Testis (tissue), 3 donors: ENCODE results near the gene FAM78B. TPM values are rescaled to one million over a fixed set of nuclear protein-coding genes. Genes with fewer than 3 reads are reported as not detected.

Source experiments
- DNase-seq: peaks from one replicate; pipeline ENCODE4 v3.0.0-alpha.2; 2019
- H3K27ac ChIP-seq, 2 donors: fragments of 200-600 bp; sonication (generic); one replicate each; pipeline ENCODE4 v1.5.1; 2019
- H3K27me3 ChIP-seq: fragments of 200-600 bp; sonication (generic); one replicate; pipeline ENCODE4 v1.5.1; 2019
- H3K36me3 ChIP-seq: fragments of 200-600 bp; sonication (generic); one replicate; pipeline ENCODE4 v1.5.1; 2017; ENCODE audit warnings: low read depth; ENCODE audit errors: missing control alignments
- H3K4me1 ChIP-seq: fragments of 200-600 bp; sonication (generic); one replicate; pipeline ENCODE4 v1.5.1; 2019
- H3K4me3 ChIP-seq, 2 donors: fragments of 200-600 bp; sonication (generic); one replicate each; pipeline ENCODE4 v1.5.1; 2017 to 2019
- H3K9me3 ChIP-seq: fragments of 200-600 bp; sonication (generic); one replicate; pipeline ENCODE4 v1.5.1; 2017
- CTCF ChIP-seq, 3 experiments: fragments of 450-650 bp in 2 of 3; fragments of 200-600 bp in 1 of 3; sonication (generic) in 1 of 3; IDR thresholded peaks; one replicate each; pipeline ENCODE4 v1.5.1; 2016 to 2019; ENCODE audit warnings: antibody characterized with exemption in 3 of 3, mild to moderate bottlenecking in 2 of 3, moderate library complexity in 1 of 3
- POLR2A ChIP-seq: fragments of 450-650 bp; IDR thresholded peaks from one replicate; pipeline ENCODE4 v1.6.1; 2017; ENCODE audit warnings: antibody characterized with exemption, mild to moderate bottlenecking, moderate library complexity
- WGBS, 2 donors: methylation state at CpG; one replicate each; pipeline ENCODE4 v1.1.5; 2018; 5-methylcytosine and 5-hydroxymethylcytosine counted together
- intact Hi-C: fragments of 100-400 bp; cut with DNase I; formaldehyde crosslinking; loops from one replicate; pipeline ENCODE4 v1.15.1; 2023; ENCODE audit warnings: low total_unique reads
- polyA plus RNA-seq: library from polyadenylated mRNA; stranded (reverse); fragments of 350-450 nt; fragmentation: Illumina TruSeq; extraction: RNeasy Lipid Tissue Mini Kit (QIAGEN cat#74804); gene quantifications from one replicate; pipeline ENCODE4 v1.2.3, GENCODE V29; 2014; ENCODE audit warnings: low read depth, low replicate concordance; ENCODE audit not compliant: insufficient read depth
- total RNA-seq, 2 donors: library from RNA; depleted of rRNA; stranded (reverse); fragments of >200 nt; gene quantifications; one replicate each; pipeline ENCODE4 v1.2.3, GENCODE V29; 2016

Gene FAM78B
- total and polyA plus RNA-seq, 3 donors from 2014 or later: 5.0 to 19.8 (median 13.9) TPM

DNA sequence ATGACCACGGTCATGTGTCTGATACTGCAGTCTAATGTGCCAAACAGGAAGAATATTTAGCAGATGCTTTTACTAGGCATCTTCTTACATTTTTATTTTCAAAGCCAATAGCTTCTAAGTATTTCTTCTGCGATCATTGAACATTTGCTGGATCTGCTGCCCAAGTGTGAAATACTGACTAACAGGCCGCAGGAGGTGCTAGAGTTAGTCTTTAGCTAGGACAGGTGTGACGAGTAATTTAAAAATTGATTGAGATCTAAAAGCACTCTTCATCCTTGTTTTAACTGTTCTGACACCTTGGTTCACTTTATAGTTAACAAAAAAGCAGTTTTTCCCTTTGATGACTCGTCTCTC lies 748 bp upstream of the FAM78B start:
- Histone ChIP-seq H3K9me3 (no peaks in the 10 kb centered on the region), H3K4me3 (peak overlapping the region; percentile 72 to 74), H3K4me1 (peaks cover 30% of the 10 kb centered on the region), H3K27me3 (no peaks in the 10 kb centered on the region), H3K36me3 (no peaks in the 10 kb centered on the region), H3K27ac (peak overlapping the region in 1 of 2 donors; percentile 74)
- TF ChIP-seq POLR2A (no peak), CTCF (IDR thresholded peaks at IDR 0.05) (no peak)
- intact Hi-C loops: no loop called here
- 32 to 34% methylated on average over 5 of the region's 5 CpGs for WGBS, 2 donors
- no peak for DNase-seq

GRCh38 chr1:166166329-166166697 lies 488 bp downstream of the FAM78B start:
- Histone ChIP-seq H3K4me3 (peak overlapping the region; percentile 72 to 74), H3K36me3 (no peaks in the 10 kb centered on the region), H3K9me3 (no peaks in the 10 kb centered on the region), H3K4me1 (peaks cover 19% of the 10 kb centered on the region), H3K27me3 (no peaks in the 10 kb centered on the region), H3K27ac (peak overlapping the region in 1 of 2 donors; percentile 74)
- DNase-seq: no peak
- intact Hi-C loops: no loop called here
- WGBS, 2 donors: 1% methylated on average over 17 of the region's 50 CpGs; no CpG with 5 or more reads in 1 of the 2 donors
- no peak for TF ChIP-seq CTCF (IDR thresholded peaks at IDR 0.05)
- TF ChIP-seq POLR2A: no peak

DNA sequence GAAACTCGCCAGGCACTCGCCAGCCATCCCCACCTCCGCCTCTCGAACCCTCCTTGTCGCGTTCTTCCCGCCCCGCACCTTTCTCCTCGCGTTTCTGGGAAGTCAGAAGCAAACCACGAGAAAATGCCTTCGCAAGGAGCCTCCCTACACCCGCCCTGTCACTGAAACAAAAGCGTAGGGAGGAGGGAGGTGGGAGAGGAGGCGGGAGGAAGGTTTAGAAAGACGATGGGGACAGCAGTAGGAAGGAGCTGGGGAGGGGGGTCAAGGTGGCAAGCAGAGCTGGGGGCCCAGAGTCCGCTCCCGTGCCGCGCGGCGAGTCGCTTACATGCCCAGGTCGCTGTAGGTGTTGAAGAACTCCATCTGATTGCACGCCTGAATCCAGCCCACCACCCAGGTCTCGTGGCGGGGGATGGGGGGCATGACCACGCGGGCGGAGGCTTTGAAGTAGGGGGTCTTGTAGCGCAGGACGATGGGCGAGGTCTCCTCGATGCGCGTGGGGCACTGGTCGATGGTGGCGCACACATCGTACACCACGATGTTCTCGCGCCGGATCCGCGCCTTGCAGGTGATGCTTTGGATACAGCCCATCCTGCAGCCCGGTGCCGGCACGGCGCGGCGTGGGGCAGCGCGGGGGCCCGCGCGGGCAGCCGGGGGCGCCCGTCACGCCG lies 1.0 kb downstream of the FAM78B start:
- Histone ChIP-seq H3K27me3 (no peaks in the 10 kb centered on the region), H3K27ac (no peak overlapping the region), H3K4me1 (peaks cover 16% of the 10 kb centered on the region), H3K9me3 (no peaks in the 10 kb centered on the region), H3K36me3 (no peaks in the 10 kb centered on the region), H3K4me3 (peak overlapping the region; percentile 72 to 74)
- intact Hi-C loops: no loop called here
- no peak for TF ChIP-seq POLR2A
- no peak for TF ChIP-seq CTCF (IDR thresholded peaks at IDR 0.05)
- 0% methylated on average over 27 to 51 of the region's 61 CpGs for WGBS, 2 donors
- peak; percentile 58 for DNase-seq

DNA sequence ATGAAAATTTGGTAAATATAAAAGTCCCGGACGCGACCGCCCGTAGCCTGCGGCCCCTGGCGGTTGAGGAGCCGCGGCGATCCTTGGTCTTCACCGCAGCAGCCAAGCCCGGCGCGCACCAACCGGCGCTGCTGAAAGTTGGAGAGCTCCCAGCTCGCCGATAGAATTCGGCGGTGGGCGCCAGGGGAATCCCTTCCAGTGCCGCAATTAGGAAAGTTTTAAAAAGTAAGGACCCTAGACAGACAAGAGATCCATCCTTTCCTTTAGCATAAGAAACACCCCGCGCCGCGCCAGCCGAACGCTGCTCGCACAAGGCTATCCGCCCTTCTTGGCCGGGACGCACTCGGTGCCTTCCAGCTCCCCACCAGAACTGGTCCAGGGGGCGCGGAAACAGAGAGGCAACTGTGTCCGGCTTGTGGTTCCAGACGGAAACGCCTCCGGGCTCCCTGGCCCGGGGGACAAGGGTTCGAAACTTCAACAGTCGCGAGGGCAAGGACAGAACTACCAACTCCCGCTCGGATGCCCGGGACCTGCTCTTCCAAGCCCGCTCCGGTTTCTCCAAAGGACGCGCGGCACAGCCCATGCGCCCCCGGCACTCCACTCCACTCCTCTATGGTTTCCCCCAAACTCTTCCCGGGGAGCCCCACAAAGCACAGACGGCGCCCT lies 1.7 kb downstream of the FAM78B start:
- Histone ChIP-seq H3K9me3 (no peaks in the 10 kb centered on the region), H3K27me3 (no peaks in the 10 kb centered on the region), H3K27ac (no peak overlapping the region), H3K4me3 (peak overlapping the region; percentile 72 to 74), H3K4me1 (peaks cover 14% of the 10 kb centered on the region), H3K36me3 (no peaks in the 10 kb centered on the region)
- intact Hi-C loops: no loop called here
- 0 to 1% methylated on average over 15 to 56 of the region's 56 CpGs for WGBS, 2 donors
- TF ChIP-seq POLR2A: no peak
- TF ChIP-seq CTCF (IDR thresholded peaks at IDR 0.05): peak; percentile 22 to 45 (median 35)
- peak; percentile 76 for DNase-seq

- intact Hi-C loops: no loop called here
These were observed 2.2 kb downstream of the FAM78B start for GRCh38 chr1:166164646-166164994.

More at GRCh38 chr1:166164646-166164994, 2.2 kb downstream of the FAM78B start:
- Histone ChIP-seq H3K27me3 (no peaks in the 10 kb centered on the region), H3K9me3 (no peaks in the 10 kb centered on the region), H3K4me3 (peak overlapping the region; percentile 72 to 74), H3K4me1 (peaks cover 11% of the 10 kb centered on the region), H3K27ac (no peak overlapping the region), H3K36me3 (no peaks in the 10 kb centered on the region)
- 14 to 22% methylated on average over 4 to 5 of the region's 5 CpGs for WGBS, 2 donors
- no peak for TF ChIP-seq CTCF (IDR thresholded peaks at IDR 0.05)
- no peak for TF ChIP-seq POLR2A
- no peak for DNase-seq
